ENCODE results near the gene CSGALNACT2. TPM values are rescaled to one million over a fixed set of nuclear protein-coding genes. Genes with fewer than 3 reads are reported as not detected.

Gene CSGALNACT2
- total RNA-seq, 1 donor from 2014 or later: 10.4 TPM

DNA sequence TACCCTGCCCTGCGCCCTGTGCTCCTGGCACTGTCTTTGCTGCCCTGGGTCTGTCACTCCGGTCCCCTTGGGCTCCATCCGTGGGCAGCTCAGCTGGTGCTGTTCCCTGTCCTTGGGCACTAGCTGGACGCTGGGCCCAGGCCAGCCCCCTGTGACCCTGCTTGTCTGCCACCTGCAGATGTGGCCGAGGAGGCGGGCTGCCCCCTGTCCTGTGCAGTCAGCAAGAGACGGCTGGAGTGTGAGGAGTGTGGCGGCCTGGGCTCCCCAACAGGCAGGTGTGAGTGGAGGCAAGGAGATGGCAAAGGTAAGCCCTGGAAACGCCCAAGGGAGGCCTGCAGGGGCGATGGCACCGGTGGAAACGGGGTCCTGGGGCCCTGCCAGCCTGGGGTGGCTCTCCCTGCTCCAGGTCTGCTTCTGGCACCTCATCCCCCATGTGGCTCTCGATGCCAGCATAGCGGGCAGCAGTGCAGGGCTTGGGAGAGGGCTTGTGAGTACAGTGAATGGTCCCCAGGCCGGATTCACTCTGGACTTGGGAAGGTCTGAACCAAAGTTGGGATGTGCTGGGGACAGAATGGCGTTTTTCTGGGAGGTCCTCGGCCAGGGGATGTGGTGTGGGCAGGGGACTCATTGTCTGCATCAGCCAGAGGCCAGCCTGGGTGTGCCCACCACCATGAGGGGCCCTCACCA, 26.2 kb upstream of the CSGALNACT2 start:
- TF ChIP-seq, protein P1, sequence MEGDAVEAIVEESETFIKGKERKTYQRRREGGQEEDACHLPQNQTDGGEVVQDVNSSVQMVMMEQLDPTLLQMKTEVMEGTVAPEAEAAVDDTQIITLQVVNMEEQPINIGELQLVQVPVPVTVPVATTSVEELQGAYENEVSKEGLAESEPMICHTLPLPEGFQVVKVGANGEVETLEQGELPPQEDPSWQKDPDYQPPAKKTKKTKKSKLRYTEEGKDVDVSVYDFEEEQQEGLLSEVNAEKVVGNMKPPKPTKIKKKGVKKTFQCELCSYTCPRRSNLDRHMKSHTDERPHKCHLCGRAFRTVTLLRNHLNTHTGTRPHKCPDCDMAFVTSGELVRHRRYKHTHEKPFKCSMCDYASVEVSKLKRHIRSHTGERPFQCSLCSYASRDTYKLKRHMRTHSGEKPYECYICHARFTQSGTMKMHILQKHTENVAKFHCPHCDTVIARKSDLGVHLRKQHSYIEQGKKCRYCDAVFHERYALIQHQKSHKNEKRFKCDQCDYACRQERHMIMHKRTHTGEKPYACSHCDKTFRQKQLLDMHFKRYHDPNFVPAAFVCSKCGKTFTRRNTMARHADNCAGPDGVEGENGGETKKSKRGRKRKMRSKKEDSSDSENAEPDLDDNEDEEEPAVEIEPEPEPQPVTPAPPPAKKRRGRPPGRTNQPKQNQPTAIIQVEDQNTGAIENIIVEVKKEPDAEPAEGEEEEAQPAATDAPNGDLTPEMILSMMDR (conservative IDR thresholded peaks at IDR 0.05; ENCODE audit: low read depth, low read length): no peak
- DNase-seq (ENCODE audit: low read depth): no peak
- no peak overlapping the region for H3K4me3 ChIP-seq (ENCODE audit: low read depth, low read length)

DNA sequence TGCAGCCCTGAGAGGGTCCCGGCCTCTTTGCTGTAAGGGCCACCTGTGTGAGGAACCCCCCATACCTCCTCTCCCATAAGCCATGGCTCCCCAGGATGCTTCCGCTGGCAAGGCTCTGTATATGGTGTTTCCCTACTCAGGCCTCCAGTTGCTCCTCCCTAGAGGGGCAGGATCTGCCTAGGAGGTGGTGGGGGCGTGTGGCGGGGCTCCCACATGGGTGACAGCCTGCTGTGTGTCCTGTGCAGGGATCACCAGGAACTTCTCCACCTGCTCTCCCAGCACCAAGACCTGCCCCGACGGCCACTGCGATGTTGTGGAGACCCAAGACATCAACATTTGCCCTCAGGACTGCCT, 25.7 kb upstream of the CSGALNACT2 start:
- TF ChIP-seq, protein P1 (conservative IDR thresholded peaks at IDR 0.05; ENCODE audit: low read depth, low read length): no peak
- DNase-seq (ENCODE audit: low read depth): no peak
- no peak overlapping the region for H3K4me3 ChIP-seq (ENCODE audit: low read depth, low read length)

DNA sequence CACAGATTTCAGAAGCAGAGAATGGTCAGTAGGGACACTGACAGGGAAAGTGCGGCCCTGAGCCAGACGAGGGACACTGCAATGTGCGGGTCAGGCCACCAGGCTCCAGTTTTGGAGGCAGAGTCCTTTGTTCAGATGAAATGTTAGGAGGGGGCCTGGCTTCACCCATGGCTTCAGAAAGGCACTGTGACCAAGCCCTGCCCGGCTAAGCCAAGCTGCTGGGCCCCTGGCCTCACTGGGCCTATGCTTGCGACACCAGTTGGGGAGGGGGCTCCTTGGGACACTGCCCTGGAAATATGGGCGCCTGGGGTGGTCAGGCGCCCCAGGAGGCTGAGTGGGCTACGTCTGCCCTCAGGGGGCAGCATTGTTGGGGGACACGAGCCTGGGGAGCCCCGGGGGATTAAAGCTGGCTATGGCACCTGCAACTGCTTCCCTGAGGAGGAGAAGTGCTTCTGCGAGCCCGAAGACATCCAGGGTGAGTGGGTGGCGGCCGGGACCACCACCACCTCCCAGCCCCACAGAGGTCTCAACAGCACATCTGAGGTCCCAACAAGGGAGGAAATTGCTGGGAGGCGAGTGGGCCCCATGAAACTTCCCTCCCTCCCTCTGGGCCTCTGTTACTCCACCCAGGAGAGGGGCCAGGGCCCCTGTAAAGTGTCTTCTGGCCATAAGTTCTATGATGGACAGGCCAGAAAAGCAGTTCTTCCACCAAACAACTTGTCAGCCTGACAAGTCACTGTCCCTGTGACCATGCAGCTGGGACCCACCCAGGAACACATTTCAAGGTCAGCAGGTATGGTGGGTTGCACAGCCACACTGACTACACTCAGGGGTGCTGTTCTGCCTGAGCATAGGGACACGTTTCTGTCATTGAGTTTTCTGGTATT, 24.8 kb upstream of the CSGALNACT2 start:
- no peak overlapping the region for H3K4me3 ChIP-seq (ENCODE audit: low read depth, low read length)
- DNase-seq (ENCODE audit: low read depth): no peak
- TF ChIP-seq, protein P1 (conservative IDR thresholded peaks at IDR 0.05; ENCODE audit: low read depth, low read length): no peak

DNA sequence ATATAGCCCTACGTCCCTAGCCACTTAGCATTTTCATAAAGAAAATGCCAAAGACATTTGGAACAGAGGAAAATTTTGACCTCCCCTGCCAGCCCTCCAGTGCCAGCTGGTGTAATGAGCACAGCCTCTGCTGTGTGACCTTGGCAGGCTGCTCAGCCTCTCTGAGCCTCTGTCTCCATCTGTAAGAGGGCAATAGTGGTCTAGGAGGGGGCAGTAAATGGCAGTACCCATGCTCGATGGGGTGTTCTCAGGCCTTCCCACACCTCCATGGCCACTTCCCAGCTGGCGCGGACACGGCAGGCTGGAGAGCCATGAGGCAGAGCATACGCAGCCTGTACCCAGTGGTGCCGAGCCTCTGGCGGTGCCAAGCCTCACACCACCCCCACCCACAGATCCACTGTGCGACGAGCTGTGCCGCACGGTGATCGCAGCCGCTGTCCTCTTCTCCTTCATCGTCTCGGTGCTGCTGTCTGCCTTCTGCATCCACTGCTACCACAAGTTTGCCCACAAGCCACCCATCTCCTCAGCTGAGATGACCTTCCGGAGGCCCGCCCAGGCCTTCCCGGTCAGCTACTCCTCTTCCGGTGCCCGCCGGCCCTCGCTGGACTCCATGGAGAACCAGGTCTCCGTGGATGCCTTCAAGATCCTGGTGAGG, 24.0 kb upstream of the CSGALNACT2 start:
- no peak overlapping the region for H3K4me3 ChIP-seq (ENCODE audit: low read depth, low read length)
- TF ChIP-seq, protein P1 (conservative IDR thresholded peaks at IDR 0.05; ENCODE audit: low read depth, low read length): no peak
- DNase-seq (ENCODE audit: low read depth): no peak

DNA sequence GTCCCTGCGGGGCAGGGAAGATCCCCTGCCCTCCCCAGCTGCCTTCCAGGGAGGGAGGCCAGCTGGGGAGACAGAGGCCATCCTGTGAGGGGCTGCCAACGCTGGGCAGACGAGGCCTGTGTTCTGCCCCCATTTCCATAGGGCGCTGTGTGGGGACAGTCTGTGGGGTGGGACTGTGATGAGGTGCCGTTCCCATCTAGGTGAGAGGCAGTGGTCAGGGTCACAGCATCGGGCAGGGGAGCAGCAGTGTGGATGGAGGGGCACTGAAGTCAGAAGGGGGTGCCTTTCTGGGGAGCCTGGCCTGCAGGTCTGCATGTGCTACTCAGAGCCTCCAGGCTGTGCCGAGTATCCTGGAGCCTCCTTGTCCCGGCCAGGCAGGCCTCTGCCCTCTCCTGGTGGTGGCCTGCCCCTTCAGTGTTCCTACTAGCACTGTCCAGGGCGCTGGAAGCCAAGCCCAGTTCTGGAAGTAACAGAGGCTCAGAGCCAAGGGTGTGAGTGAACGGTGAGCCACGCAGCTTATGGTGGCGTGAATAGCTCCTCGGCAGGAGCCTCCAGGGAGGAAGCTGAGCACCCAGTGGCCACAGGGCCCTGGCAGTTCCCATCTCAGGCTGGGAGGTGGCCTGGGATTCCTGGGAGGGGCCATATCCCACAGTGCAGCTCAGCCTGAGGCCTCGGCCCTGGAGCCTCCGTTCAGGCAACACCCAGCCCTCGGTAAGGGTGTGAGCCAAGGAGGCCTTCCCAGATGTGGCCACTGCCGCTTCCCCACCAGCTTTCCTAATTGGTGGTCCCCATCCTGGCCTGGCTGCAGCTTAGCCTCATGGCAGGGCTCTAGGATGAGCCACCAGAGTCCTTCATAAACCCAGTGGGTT, 23.3 kb upstream of the CSGALNACT2 start:
- no peak overlapping the region for H3K4me3 ChIP-seq (ENCODE audit: low read depth, low read length)
- TF ChIP-seq, protein P1 (conservative IDR thresholded peaks at IDR 0.05; ENCODE audit: low read depth, low read length): no peak

DNA sequence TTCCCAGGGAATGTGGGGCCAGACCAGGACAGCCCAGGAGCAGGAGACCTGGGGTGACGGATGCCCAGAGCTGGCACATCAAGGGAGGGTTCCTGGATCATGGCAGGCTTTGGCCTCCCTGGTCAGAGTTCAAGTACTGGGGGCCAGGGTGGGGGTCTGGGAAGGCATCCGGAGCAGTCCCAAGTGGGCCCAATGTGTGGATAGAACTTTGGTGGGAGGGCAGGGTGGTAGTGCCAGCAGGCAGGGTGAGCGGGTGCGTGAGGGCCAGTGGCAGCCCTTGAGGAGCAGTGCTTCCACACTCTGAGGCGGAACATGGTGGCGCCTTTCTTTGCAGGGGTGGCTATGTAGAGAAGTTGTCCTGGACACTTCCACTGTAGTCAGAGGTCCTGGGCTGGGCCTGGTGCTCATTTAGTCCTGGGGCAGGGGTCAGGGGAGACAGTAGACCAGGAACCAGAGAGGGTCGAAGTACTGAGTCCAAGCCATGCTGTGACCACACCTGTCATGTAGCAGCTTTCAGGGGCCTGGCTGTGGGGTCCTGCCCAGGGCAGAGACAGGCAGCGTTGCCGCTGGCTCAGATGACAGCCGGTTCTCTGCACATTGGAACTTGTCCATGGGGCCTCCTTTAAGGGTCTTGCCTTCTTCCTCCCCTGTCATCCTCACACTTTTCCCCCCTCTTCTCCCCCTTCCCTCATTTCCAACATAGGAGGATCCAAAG, 22.2 kb upstream of the CSGALNACT2 start:
- no peak for DNase-seq (ENCODE audit: low read depth)
- TF ChIP-seq, protein P1 (conservative IDR thresholded peaks at IDR 0.05; ENCODE audit: low read depth, low read length): no peak
- H3K4me3 ChIP-seq (ENCODE audit: low read depth, low read length): no peak overlapping the region

More for the DNA sequence above, 23.3 kb upstream of the CSGALNACT2 start:
- DNase-seq (ENCODE audit: low read depth): no peak

All from epithelial cell of proximal tubule (primary cell).